Breast epithelium (tissue), 4 donors: ENCODE measurements around the gene CCDC91. TPM values are rescaled to one million over a fixed set of nuclear protein-coding genes. Genes with fewer than 3 reads are reported as not detected.
"Not testable (repeated sequence)": the region's sequence is repeated elsewhere in the genome, so short reads cannot be mapped to it uniquely, and the experiment has no call there.

Source experiments
- DNase-seq, 2 donors: peaks; one replicate each; pipeline ENCODE4 v3.0.0-alpha.2; 2019; ENCODE audit warnings: low spot score in 2 of 2
- H3K27ac ChIP-seq, 2 donors: fragments of 200-600 bp; sonication (generic) in 1 of 2; one replicate each; pipeline ENCODE4 v1.5.1; 2016 to 2019; ENCODE audit warnings: mild to moderate bottlenecking in 1 of 2
- H3K27me3 ChIP-seq, 2 donors: fragments of 200-600 bp; sonication (generic) in 1 of 2; one replicate each; pipeline versions ENCODE4 v1.5.1 to v1.6.0; 2017 to 2019; ENCODE audit warnings: control low read depth in 1 of 2, mild to moderate bottlenecking in 1 of 2
- H3K36me3 ChIP-seq: fragments of 200-600 bp; one replicate; pipeline ENCODE4 v1.5.1; 2019
- H3K4me1 ChIP-seq, 2 donors: fragments of 200-600 bp; sonication (generic); one replicate each; pipeline ENCODE4 v1.5.1; 2016 to 2019; ENCODE audit warnings: control low read depth in 1 of 2
- H3K4me3 ChIP-seq, 3 donors: fragments of 200-600 bp; sonication (generic); 1 replicate in 2 of 3; 2 replicates in 1 of 3; pipeline ENCODE4 v1.5.1; 2016 to 2019; ENCODE audit warnings: mild to moderate bottlenecking in 3 of 3, moderate library complexity in 2 of 3
- H3K9me3 ChIP-seq, 2 donors: fragments of 200-600 bp; sonication (generic) in 1 of 2; one replicate each; pipeline ENCODE4 v1.5.1; 2016 to 2019; ENCODE audit warnings: control low read depth in 1 of 2
- CTCF ChIP-seq, 3 donors: fragments of 450-650 bp; IDR thresholded peaks; one replicate each; pipeline ENCODE4 v1.5.1; 2016 to 2017; ENCODE audit warnings: antibody characterized with exemption in 3 of 3, mild to moderate bottlenecking in 3 of 3, moderate library complexity in 3 of 3
- POLR2A ChIP-seq: fragments of 450-650 bp; IDR thresholded peaks from one replicate; pipeline ENCODE4 v1.6.1; 2016; ENCODE audit warnings: antibody characterized with exemption, mild to moderate bottlenecking, moderate library complexity
- POLR2AphosphoS5 ChIP-seq, 3 donors: sonication (generic); formaldehyde crosslinking; IDR thresholded peaks; one replicate each; pipeline ENCODE4 v1.6.1; 2017; ENCODE audit warnings: antibody characterized with exemption in 3 of 3
- intact Hi-C: fragments of 100-400 bp; cut with DNase I; formaldehyde crosslinking; loops from one replicate; pipeline ENCODE4 v1.15.1; 2023; ENCODE audit warnings: low total_unique reads
- total RNA-seq, 3 donors: library from RNA; depleted of rRNA; stranded (reverse); fragments of >200 nt; gene quantifications; one replicate each; pipeline ENCODE4 v1.1.0, GENCODE V29; 2016

The CCDC91 gene
- total RNA-seq, 3 donors from 2014 or later: 45.9 to 68.9 (median 48.8) TPM

GRCh38 chr12:28463396-28463795, 273.1 kb downstream of the CCDC91 start:
- Histone ChIP-seq H3K36me3 (no peaks in the 10 kb centered on the region), H3K27me3 (no peaks in the 10 kb centered on the region), H3K9me3 (no peaks in the 10 kb centered on the region), H3K4me1 (no peaks in the 10 kb centered on the region), H3K27ac (no peak overlapping the region), H3K4me3 (no peak overlapping the region)
- DNase-seq: no peak
- TF ChIP-seq POLR2AphosphoS5 (IDR thresholded peaks at IDR 0.05) (no peak), POLR2A (no peak)
- intact Hi-C loops: no loop called here

- H3K9me3 ChIP-seq, H3K36me3 ChIP-seq, intact Hi-C loops, DNase-seq, H3K27ac ChIP-seq, H3K4me1 ChIP-seq, H3K27me3 ChIP-seq, H3K4me3 ChIP-seq: not testable (repeated sequence)
These were observed 281.5 kb downstream of the CCDC91 start for GRCh38 chr12:28471762-28472161.

GRCh38 chr12:28476206-28476605, 285.9 kb downstream of the CCDC91 start:
- DNase-seq, H3K4me3 ChIP-seq, H3K36me3 ChIP-seq, H3K9me3 ChIP-seq, H3K27me3 ChIP-seq, H3K27ac ChIP-seq, intact Hi-C loops, H3K4me1 ChIP-seq: not testable (repeated sequence)

- H3K27ac ChIP-seq, H3K4me3 ChIP-seq, H3K9me3 ChIP-seq, DNase-seq, H3K36me3 ChIP-seq, H3K27me3 ChIP-seq, H3K4me1 ChIP-seq, intact Hi-C loops: not testable (repeated sequence)
These were observed 288.8 kb downstream of the CCDC91 start for GRCh38 chr12:28479097-28479496.

- TF ChIP-seq POLR2A (no peak), POLR2AphosphoS5 (IDR thresholded peaks at IDR 0.05) (no peak), CTCF (IDR thresholded peaks at IDR 0.05) (no peak)
- no peaks in the 10 kb centered on the region for H3K4me1 ChIP-seq
- no peaks in the 10 kb centered on the region for H3K36me3 ChIP-seq
- H3K4me3 ChIP-seq: no peak overlapping the region
- no peaks in the 10 kb centered on the region for H3K9me3 ChIP-seq
- H3K27ac ChIP-seq: no peak overlapping the region
- intact Hi-C loops: no loop called here
- no peak for DNase-seq
- H3K27me3 ChIP-seq: no peaks in the 10 kb centered on the region
These were observed 289.4 kb downstream of the CCDC91 start for GRCh38 chr12:28479683-28480082.

- no peaks in the 10 kb centered on the region for H3K27me3 ChIP-seq
- no peak overlapping the region for H3K27ac ChIP-seq
- intact Hi-C loops: no loop called here
- H3K36me3 ChIP-seq: no peaks in the 10 kb centered on the region
- H3K4me1 ChIP-seq: no peaks in the 10 kb centered on the region
- no peak for DNase-seq
- H3K9me3 ChIP-seq: no peaks in the 10 kb centered on the region
- no peak overlapping the region for H3K4me3 ChIP-seq
- TF ChIP-seq POLR2AphosphoS5 (IDR thresholded peaks at IDR 0.05) (no peak), POLR2A (no peak), CTCF (IDR thresholded peaks at IDR 0.05) (no peak)
These were observed 293.9 kb downstream of the CCDC91 start for GRCh38 chr12:28484156-28484555.

GRCh38 chr12:28486521-28486920, 296.3 kb downstream of the CCDC91 start:
- no peaks in the 10 kb centered on the region for H3K36me3 ChIP-seq
- no peak overlapping the region for H3K27ac ChIP-seq
- H3K27me3 ChIP-seq: no peaks in the 10 kb centered on the region
- no peaks in the 10 kb centered on the region for H3K9me3 ChIP-seq
- intact Hi-C loops: no loop called here
- TF ChIP-seq CTCF (IDR thresholded peaks at IDR 0.05): no peak
- TF ChIP-seq POLR2A: no peak
- TF ChIP-seq POLR2AphosphoS5 (IDR thresholded peaks at IDR 0.05): no peak
- H3K4me1 ChIP-seq: no peaks in the 10 kb centered on the region
- H3K4me3 ChIP-seq: no peak overlapping the region
- DNase-seq: no peak
